ENCODE measurements around the gene C4BPA.

Gene C4BPA

GRCh38 chr1:207103892-207104373 lies at the start of gene C4BPA:
Gene C4BPA, plus strand, starts transcription at chr1:207104233. Its CDS starts 8,793 bp downstream, at chr1:207113026.
- DNase-seq, result no peak

GRCh38 chr1:207054491-207054890 lies 49.5 kb upstream of the C4BPA start:
- DNase-seq, result no peak

- no peak for DNase-seq
These were observed 48.5 kb upstream of the C4BPA start for GRCh38 chr1:207055386-207056001.

- DNase-seq, result no peak
These were observed 47.4 kb upstream of the C4BPA start for GRCh38 chr1:207056673-207057072.

GRCh38 chr1:207058252-207058651 lies 45.8 kb upstream of the C4BPA start:
- DNase-seq, result no peak

- peak; percentile 55 for DNase-seq
These were observed 44.9 kb upstream of the C4BPA start for GRCh38 chr1:207058878-207059867.

GRCh38 chr1:207059881-207060280 lies 44.2 kb upstream of the C4BPA start:
- no peak for DNase-seq

- no peak for DNase-seq
These were observed 43.4 kb upstream of the C4BPA start for GRCh38 chr1:207060596-207060995.

- DNase-seq, result no peak
These were observed 42.0 kb upstream of the C4BPA start for GRCh38 chr1:207062058-207062457.

- no peak for DNase-seq
These were observed 41.0 kb upstream of the C4BPA start for GRCh38 chr1:207063014-207063413.

- DNase-seq, result no peak
These were observed 39.5 kb upstream of the C4BPA start for GRCh38 chr1:207064561-207064960.

- DNase-seq, result no peak
These were observed 36.8 kb upstream of the C4BPA start for GRCh38 chr1:207067185-207067584.

GRCh38 chr1:207067665-207068064 lies 36.4 kb upstream of the C4BPA start:
- no peak for DNase-seq

GRCh38 chr1:207069061-207069460 lies 35.0 kb upstream of the C4BPA start:
- no peak for DNase-seq

- DNase-seq, result no peak
These were observed 34.1 kb upstream of the C4BPA start for GRCh38 chr1:207069858-207070506.

GRCh38 chr1:207070811-207071210 lies 33.2 kb upstream of the C4BPA start:
- no peak for DNase-seq

GRCh38 chr1:207071426-207071825 lies 32.6 kb upstream of the C4BPA start:
- no peak for DNase-seq

GRCh38 chr1:207072233-207072632 lies 31.8 kb upstream of the C4BPA start:
- no peak for DNase-seq

GRCh38 chr1:207073906-207074820 lies 29.9 kb upstream of the C4BPA start:
- DNase-seq, result no peak

GRCh38 chr1:207076181-207076955 lies 27.7 kb upstream of the C4BPA start:
- no peak for DNase-seq

GRCh38 chr1:207077012-207077411 lies 27.0 kb upstream of the C4BPA start:
- no peak for DNase-seq

All from NCI-H510A (cell line).